IPS-20b (cell line): ENCODE data around the gene UBE2K.

Source experiments
- H3K27ac ChIP-seq: one replicate; pipeline ENCODE4 v1.5.1; 2013; ENCODE audit warnings: low read length
- H3K27me3 ChIP-seq: 2 replicates; pipeline ENCODE4 v1.6.1; 2013; ENCODE audit warnings: mild to moderate bottlenecking, low read length, inconsistent platforms; ENCODE audit not compliant: insufficient read depth
- H3K36me3 ChIP-seq: 2 replicates; pipeline ENCODE4 v1.6.1; 2013; ENCODE audit warnings: low read depth, mild to moderate bottlenecking, inconsistent platforms, low read length, moderate library complexity; ENCODE audit not compliant: insufficient read depth
- H3K4me1 ChIP-seq: 2 replicates; pipeline ENCODE4 v1.6.1; 2013; ENCODE audit warnings: mild to moderate bottlenecking, control low read depth, inconsistent platforms, low read length, moderate library complexity; ENCODE audit not compliant: insufficient read depth
- H3K4me3 ChIP-seq: 2 replicates; pipeline ENCODE4 v1.5.1; 2013; ENCODE audit warnings: mild to moderate bottlenecking, low read length, inconsistent platforms
- H3K9ac ChIP-seq: 2 replicates; pipeline ENCODE4 v1.6.1; 2013; ENCODE audit warnings: low read depth, mild to moderate bottlenecking, inconsistent platforms, low read length, moderate library complexity
- H3K9me3 ChIP-seq: 2 replicates; pipeline ENCODE4 v1.6.1; 2013; ENCODE audit warnings: mild to moderate bottlenecking, low read depth, low read length, inconsistent platforms; ENCODE audit not compliant: insufficient read depth

UBE2K gene

GRCh38 chr4:39818646-39819045 lies 120.7 kb downstream of the UBE2K start:
- H3K4me1 ChIP-seq = no peaks in the 10 kb centered on the region
- no peak overlapping the region for H3K27ac ChIP-seq
- no peak overlapping the region for H3K9ac ChIP-seq
- H3K9me3 ChIP-seq = no peaks in the 10 kb centered on the region
- H3K36me3 ChIP-seq = 0 out of 2 replicates have a peak, but pooled peaks cover 1% of the 10 kb centered on the region
- no peaks in the 10 kb centered on the region for H3K27me3 ChIP-seq
- no peak overlapping the region for H3K4me3 ChIP-seq

GRCh38 chr4:39820186-39820585 lies 122.2 kb downstream of the UBE2K start:
- no peak overlapping the region for H3K27ac ChIP-seq
- H3K4me1 ChIP-seq = no peaks in the 10 kb centered on the region
- no peak overlapping the region for H3K4me3 ChIP-seq
- peaks cover 17% of the 10 kb centered on the region for H3K36me3 ChIP-seq
- H3K9me3 ChIP-seq = no peaks in the 10 kb centered on the region
- H3K9ac ChIP-seq = no peak overlapping the region
- H3K27me3 ChIP-seq = no peaks in the 10 kb centered on the region

GRCh38 chr4:39821951-39822350 lies 124.0 kb downstream of the UBE2K start:
- no peak overlapping the region for H3K9ac ChIP-seq

GRCh38 chr4:39822662-39823061 lies 124.7 kb downstream of the UBE2K start:
- Histone ChIP-seq H3K9ac (no peak overlapping the region), H3K36me3 (peaks cover 36% of the 10 kb centered on the region), H3K4me1 (no peaks in the 10 kb centered on the region), H3K27me3 (no peaks in the 10 kb centered on the region), H3K9me3 (no peaks in the 10 kb centered on the region), H3K27ac (no peak overlapping the region), H3K4me3 (no peak overlapping the region)

More at GRCh38 chr4:39821951-39822350, 124.0 kb downstream of the UBE2K start:
- Histone ChIP-seq H3K27me3 (no peaks in the 10 kb centered on the region), H3K4me3 (no peak overlapping the region), H3K4me1 (no peaks in the 10 kb centered on the region), H3K9me3 (no peaks in the 10 kb centered on the region), H3K27ac (no peak overlapping the region), H3K36me3 (peaks cover 29% of the 10 kb centered on the region)

- H3K36me3 ChIP-seq = peaks cover 41% of the 10 kb centered on the region
- no peak overlapping the region for H3K27ac ChIP-seq
- H3K9ac ChIP-seq = no peak overlapping the region
These were observed 125.3 kb downstream of the UBE2K start for GRCh38 chr4:39823191-39823590.

GRCh38 chr4:39825090-39825489 lies 127.2 kb downstream of the UBE2K start:
- Histone ChIP-seq H3K36me3 (peaks cover 57% of the 10 kb centered on the region), H3K27me3 (no peaks in the 10 kb centered on the region), H3K4me1 (no peaks in the 10 kb centered on the region), H3K4me3 (no peak overlapping the region), H3K9ac (no peak overlapping the region), H3K27ac (no peak overlapping the region), H3K9me3 (no peaks in the 10 kb centered on the region)

More at GRCh38 chr4:39823191-39823590, 125.3 kb downstream of the UBE2K start:
- H3K9me3 ChIP-seq = no peaks in the 10 kb centered on the region
- no peak overlapping the region for H3K4me3 ChIP-seq
- no peaks in the 10 kb centered on the region for H3K4me1 ChIP-seq
- H3K27me3 ChIP-seq = no peaks in the 10 kb centered on the region

GRCh38 chr4:39825741-39826231 lies 127.8 kb downstream of the UBE2K start:
- Histone ChIP-seq H3K4me1 (no peaks in the 10 kb centered on the region), H3K9ac (no peak overlapping the region), H3K27ac (no peak overlapping the region), H3K36me3 (peaks cover 64% of the 10 kb centered on the region), H3K4me3 (no peak overlapping the region), H3K27me3 (no peaks in the 10 kb centered on the region), H3K9me3 (no peaks in the 10 kb centered on the region)
